ENCODE data around the gene RBP3.

Gene RBP3

GRCh38 chr10:47349941-47350371 lies 1.8 kb downstream of the RBP3 start:
- TF ChIP-seq ARNTL (CRISPR knock-in tag; IDR thresholded peaks at IDR 0.05; ENCODE audit: borderline replicate concordance, low read depth) (no peak), ZFP3 (CRISPR knock-in tag; IDR thresholded peaks at IDR 0.05) (no peak), GLIS3 (CRISPR knock-in tag; IDR thresholded peaks at IDR 0.05) (no peak), BACH2 (CRISPR knock-in tag; IDR thresholded peaks at IDR 0.05; ENCODE audit: borderline replicate concordance) (no peak), OSR1 (CRISPR knock-in tag; IDR thresholded peaks at IDR 0.05) (no peak), TSHZ2 (CRISPR knock-in tag; IDR thresholded peaks at IDR 0.05) (no peak), POU6F1 (CRISPR knock-in tag; IDR thresholded peaks at IDR 0.05; ENCODE audit: borderline replicate concordance, low read depth) (no peak), ZFP30 (CRISPR knock-in tag; IDR thresholded peaks at IDR 0.05) (no peak), ZC3H10 (CRISPR knock-in tag; IDR thresholded peaks at IDR 0.05) (no peak), TOX (CRISPR knock-in tag; IDR thresholded peaks at IDR 0.05; ENCODE audit: borderline replicate concordance) (no peak), PPARA (CRISPR knock-in tag; IDR thresholded peaks at IDR 0.05; ENCODE audit: borderline replicate concordance) (no peak), CSDC2 (CRISPR knock-in tag; IDR thresholded peaks at IDR 0.05) (no peak), TCF4 (CRISPR knock-in tag; IDR thresholded peaks at IDR 0.05; ENCODE audit: borderline replicate concordance) (no peak), ZNF565 (CRISPR knock-in tag; conservative IDR thresholded peaks at IDR 0.05; ENCODE audit: low read depth) (no peak), SNAI2 (CRISPR knock-in tag; IDR thresholded peaks at IDR 0.05) (no peak), CREB5 (CRISPR knock-in tag; IDR thresholded peaks at IDR 0.05; ENCODE audit: low read depth) (no peak)
- no peak for ATAC-seq

- no peak for ATAC-seq
- no peak for TF ChIP-seq TSHZ2 (CRISPR knock-in tag; IDR thresholded peaks at IDR 0.05)
- no peak for TF ChIP-seq PPARA (CRISPR knock-in tag; IDR thresholded peaks at IDR 0.05; ENCODE audit: borderline replicate concordance)
- no peak for TF ChIP-seq OSR1 (CRISPR knock-in tag; IDR thresholded peaks at IDR 0.05)
- TF ChIP-seq ZNF8 (CRISPR knock-in tag; IDR thresholded peaks at IDR 0.05) = no peak
- no peak for TF ChIP-seq CSDC2 (CRISPR knock-in tag; IDR thresholded peaks at IDR 0.05)
Measured at GRCh38 chr10:47350671-47351640, 2.8 kb downstream of the RBP3 start.

- ATAC-seq = no peak
- no peak for TF ChIP-seq ZC3H10 (CRISPR knock-in tag; IDR thresholded peaks at IDR 0.05)
- TF ChIP-seq ZNF8 (CRISPR knock-in tag; IDR thresholded peaks at IDR 0.05) = no peak
- TF ChIP-seq CSDC2 (CRISPR knock-in tag; IDR thresholded peaks at IDR 0.05) = no peak
- TF ChIP-seq CREB5 (CRISPR knock-in tag; IDR thresholded peaks at IDR 0.05; ENCODE audit: low read depth) = no peak
- TF ChIP-seq ISL1 (CRISPR knock-in tag; IDR thresholded peaks at IDR 0.05) = no peak
- no peak for TF ChIP-seq TSHZ2 (CRISPR knock-in tag; IDR thresholded peaks at IDR 0.05)
- no peak for TF ChIP-seq ZFP3 (CRISPR knock-in tag; IDR thresholded peaks at IDR 0.05)
- TF ChIP-seq ESRRG (CRISPR knock-in tag; IDR thresholded peaks at IDR 0.05) = no peak
- TF ChIP-seq ZNF70 (CRISPR knock-in tag; IDR thresholded peaks at IDR 0.05) = no peak
Measured at GRCh38 chr10:47351899-47352815, 4.0 kb downstream of the RBP3 start.

All from SK-N-SH treated with all-trans-retinoic acid at 6 μM for 48 hours (cell line).